T-helper 9 cell (primary cell): ENCODE data around the gene ERP29.
"Not testable (repeated sequence)": the region's sequence is repeated elsewhere in the genome, so short reads cannot be mapped to it uniquely, and the experiment has no call there.

Source experiments
- DNase-seq: peaks from one replicate; pipeline ENCODE4 v3.0.0-alpha.2; 2020
- total RNA-seq, 2 donors: gene quantifications; one replicate each; lab custom pipeline; 2026; lab: John Stamatoyannopoulos, UW

The ERP29 gene
- 130 to 242 reads per million in 2 donors for total RNA-seq

GRCh38 chr12:112012775-112013600, at the start of gene ERP29, which contains the start of gene TMEM116:
TSS of gene ERP29 (plus strand) at chr12:112013426. CDS start at chr12:112013466, 40 bp downstream.
TSS of gene TMEM116 (minus strand) at chr12:112013165. CDS start at chr12:112005270, 7,895 bp downstream.
- peak; percentile 100 for DNase-seq

- DNase-seq = no peak
Measured at GRCh38 chr12:111964935-111965334, 48.3 kb upstream of the ERP29 start.

- no peak for DNase-seq
Measured at GRCh38 chr12:111971800-111972199, 41.4 kb upstream of the ERP29 start.

- DNase-seq = no peak
Measured at GRCh38 chr12:111975161-111975931, 37.9 kb upstream of the ERP29 start.

- DNase-seq = no peak
Measured at GRCh38 chr12:111976291-111976690, 36.9 kb upstream of the ERP29 start.

DNA sequence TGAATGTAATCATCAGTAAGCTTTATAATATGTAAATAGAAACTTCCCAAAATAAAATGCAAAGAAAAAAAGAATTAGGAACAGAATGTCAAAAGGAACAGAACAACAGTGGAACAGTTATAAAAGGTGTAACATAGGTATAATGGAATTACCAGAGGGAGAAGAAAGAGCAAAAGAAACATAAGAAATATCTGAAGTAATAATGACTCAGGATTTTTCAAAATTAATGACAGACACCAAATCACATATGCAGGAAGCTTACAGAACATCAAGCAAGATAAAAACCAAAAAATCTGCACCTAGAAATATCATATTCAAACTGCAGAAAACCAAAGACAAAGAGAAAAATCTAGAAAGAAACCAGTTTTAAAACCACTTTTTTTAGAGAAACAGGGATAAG, 36.4 kb upstream of the ERP29 start:
- no peak for DNase-seq

DNA sequence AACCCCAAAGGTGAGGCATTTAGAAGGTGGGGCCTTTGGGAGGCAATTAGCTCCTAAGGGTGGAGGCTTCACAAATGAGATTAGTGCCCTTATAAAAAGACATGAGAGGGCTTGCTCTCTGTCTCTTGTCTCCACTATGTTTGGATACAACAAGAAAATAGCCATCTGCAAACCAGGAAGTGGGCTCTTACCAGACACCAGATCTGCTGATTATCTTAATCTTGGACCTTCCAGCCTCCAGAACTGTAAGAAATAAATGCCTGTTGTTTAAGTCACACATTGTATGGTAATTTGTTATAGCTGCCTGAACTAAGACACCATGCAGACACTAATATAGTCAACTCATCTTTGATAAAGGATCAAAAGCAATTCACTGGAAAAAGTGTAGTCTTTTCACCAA, 34.7 kb upstream of the ERP29 start:
- DNase-seq = no peak

DNA sequence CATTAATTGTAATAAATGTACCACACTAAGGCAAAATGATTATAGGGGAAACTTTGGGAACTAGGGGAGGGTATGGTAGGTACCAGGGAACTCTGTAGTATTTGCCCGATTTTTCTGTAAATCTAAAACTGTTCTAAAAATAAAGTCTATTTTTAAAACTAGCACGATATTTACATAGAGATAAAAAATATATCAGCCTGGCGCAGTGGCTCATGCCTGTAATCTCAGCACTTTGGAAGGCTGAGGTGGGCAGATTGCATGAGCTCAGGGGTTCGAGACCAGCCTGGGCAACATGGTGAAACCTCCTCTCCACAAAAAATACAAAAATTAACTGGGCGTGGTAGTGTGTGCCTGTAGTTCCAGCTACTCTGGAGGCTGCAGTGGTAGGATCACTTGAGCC, 32.6 kb upstream of the ERP29 start:
- DNase-seq = no peak

DNA sequence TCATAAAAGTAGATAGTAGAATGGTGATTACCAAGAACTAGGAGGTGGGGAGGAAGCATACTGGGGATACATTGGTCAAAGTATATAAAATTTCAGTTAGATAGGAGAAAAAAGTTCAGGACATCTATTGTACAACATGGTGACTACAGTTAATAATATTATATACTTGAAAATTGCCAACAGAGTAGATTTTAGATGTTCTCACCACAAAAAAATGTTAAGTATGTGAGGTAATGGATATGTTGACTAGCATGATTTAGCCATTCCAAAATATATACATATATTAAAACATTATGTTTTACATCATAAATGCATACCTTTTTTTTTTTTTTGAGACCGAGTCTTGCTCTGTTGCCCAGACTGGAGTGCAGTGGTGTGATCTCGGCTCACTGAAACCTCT, 31.2 kb upstream of the ERP29 start:
- no peak for DNase-seq

GRCh38 chr12:111984820-111985219, 28.4 kb upstream of the ERP29 start:
- DNase-seq = no peak

DNA sequence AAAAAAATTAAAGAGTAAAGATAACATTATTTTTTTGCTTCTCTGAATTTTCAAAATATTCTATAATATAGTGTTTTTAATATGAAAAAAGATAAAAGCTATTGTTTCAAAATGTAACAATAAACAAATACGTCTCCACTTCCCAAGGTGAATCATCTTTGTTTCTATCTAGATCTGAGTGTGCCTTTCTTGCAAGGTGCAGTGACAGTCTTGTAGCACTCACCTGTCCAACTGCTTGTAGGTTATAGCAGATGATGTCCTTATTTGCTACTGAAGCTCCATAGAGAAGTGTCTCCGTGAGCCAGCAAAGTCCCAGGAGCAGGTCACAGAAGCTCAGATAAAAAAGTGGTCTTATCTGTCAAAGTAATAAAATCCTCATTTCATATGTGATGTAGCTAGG, 21.7 kb upstream of the ERP29 start:
- DNase-seq = no peak

- no peak for DNase-seq
Measured at GRCh38 chr12:111991946-111992345, 21.3 kb upstream of the ERP29 start.

- no peak for DNase-seq
Measured at GRCh38 chr12:111992464-111992863, 20.8 kb upstream of the ERP29 start.

DNA sequence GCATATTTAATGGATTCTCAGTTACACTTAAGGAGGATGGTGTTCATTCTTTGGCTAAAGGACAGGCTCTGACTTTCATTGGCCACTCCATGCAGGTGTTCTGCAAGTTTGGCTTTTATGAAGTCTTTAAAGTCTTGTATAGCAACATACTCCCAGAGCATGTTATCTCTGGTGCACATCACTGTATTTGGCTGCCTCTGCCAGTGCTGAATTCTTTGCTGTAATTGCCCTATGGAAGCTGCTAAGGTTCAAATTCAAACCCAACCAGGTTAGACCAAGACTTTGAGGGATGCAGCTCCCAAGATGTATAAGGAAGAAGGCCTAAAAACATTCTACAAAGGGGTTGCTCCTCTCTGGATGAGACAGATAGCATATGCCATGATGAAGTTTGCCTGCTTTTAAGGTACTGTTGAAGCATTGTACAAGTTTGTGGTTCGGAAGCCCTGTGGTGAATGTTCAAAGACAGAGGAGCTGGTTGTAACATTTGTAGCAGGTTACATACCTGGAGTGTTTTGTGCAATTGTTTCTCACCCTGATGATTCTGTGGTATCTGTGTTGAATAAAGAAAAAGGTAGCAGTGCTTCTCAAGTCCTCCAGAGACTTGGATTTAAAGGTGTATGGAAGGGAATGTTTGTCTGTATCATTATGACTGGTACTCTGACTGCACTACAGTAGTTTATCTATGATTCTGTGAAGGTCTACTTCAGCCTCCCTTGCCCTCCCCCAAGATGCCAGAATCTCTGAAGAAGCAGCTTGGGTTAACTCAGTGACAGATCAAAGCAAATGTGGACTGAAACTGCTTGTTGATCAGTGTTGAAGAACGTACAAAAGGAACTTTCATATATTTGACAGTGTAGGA, 19.7 kb upstream of the ERP29 start:
- no peak for DNase-seq

DNA sequence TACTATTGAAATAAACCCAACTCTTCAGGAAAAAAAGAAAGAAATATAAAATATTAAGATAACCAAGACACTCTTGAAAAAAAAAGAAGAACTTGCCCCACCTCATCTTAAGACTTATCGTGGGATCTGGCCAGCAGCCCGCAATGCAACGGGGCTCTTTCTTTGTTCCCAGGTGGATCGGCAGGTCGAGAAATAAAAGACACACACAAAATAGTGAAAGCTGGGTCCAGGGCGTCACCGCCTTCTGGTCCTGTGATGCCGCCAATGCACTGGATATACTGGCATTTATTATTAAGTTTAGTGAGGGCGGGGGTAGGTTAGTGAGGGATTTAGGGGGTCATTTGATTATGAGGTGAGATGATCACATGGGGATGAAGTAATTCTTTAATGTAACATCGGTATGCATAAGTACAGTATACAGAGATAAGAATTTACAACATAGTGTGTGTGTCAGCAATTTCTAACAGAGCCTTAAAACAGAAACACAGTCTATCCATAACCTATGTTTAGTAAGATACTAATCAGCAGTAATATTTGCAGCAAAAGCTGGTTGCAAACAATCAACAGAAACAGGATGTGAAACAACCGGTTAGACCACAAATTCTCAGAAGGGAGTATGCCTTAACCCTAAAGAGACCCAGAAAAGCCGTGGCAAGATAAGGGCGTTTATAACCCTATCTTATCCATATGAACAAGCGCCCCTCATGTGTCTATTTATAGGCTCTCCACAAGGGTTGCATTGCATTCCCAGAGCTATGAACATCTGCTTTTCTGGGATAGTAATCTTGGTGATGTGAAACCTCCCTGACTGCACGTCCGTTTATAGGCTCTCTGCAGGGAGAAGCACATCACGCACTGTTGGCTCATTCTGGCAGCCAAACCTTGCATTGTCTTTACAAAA, 18.8 kb upstream of the ERP29 start:
- not testable (repeated sequence) for DNase-seq

DNA sequence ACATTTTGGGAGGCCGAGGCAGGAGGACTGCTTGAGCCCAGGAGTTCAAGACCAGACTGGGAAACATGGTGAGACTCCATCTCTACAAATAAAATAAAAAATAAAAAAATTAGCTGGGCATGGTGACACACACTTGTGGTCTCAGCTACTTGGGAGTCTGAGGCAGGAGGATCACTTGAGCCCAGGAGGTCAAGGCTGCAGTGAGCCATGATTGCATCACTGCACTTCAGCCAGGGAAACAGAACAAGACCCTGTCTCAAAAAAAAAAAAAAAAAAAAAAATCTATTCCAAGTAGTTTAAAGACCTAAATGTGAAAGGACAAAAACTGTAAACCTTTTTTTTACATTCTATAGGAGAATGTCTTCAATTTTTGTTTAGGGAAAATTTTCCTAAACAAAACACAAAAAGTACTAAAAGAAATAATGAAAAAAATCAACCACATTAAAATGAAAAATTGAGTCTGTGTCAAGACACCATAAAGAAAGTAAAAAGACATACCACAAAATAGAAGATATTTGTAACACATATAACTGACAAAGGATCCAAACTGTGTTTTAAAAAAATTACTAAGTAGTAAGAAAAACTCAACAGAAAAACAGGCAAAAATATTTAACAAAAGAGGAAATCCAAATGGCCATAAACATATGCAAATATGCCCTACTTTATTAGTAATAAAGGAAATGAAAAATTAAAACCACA, 17.3 kb upstream of the ERP29 start:
- DNase-seq = no peak

DNA sequence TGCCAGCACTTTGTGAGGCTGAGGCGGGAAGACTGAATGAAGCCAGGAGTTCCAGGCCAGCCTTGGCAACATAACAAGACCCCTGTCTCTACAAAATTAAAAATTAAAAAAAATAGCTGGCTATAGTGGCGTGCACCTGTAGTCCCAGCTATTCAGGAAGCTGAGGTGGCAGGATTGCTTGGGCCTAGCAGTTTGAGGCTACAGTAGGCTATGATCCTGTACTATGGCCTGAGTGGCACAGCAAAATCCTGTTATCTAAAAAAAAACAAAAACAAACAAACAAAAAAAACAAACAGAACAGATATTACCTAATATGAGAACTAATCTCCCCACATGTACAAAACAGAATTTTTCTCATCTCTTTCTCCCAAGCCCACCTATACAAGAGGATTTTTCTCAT, 15.9 kb upstream of the ERP29 start:
- no peak for DNase-seq

DNA sequence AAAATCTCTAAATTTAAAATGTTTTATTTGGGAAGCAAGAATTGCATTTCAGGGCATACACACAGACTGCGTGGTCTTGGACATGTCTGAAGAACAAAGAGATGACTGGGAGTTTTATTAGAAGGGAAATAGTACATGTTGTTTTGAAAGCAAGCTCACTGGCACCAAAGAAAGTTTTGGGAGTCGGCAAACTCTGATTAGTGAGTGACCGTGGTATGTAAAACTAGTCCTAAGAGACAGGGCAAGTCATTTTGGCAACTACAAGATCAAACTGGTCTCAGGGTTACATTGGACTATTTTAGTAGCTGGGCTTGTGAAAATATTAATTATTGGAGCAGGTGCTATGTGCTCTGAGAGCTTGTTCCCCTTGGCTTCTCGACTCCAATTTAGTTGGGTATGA, 15.2 kb upstream of the ERP29 start:
- no peak for DNase-seq

GRCh38 chr12:111999129-111999528, 14.1 kb upstream of the ERP29 start:
- not testable (repeated sequence) for DNase-seq

DNA sequence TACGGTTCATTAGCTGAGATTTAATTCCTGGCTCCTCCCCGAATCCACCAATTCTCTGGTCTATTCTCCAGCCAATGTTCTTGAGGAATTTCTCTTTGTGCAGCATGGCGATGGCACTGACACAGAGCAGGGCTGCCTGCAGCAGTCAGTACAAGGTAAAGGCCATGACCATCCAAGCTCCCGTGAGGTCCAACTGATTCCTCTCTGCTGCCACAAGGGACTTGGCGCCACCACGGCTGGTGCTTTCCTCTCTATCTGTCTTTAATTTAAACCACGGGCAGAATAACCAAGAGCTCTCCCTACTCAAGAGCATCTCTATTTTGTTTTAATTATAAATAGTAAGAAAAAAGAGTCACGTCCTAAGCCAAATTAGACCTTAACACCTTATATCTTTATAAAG, 12.4 kb upstream of the ERP29 start:
- no peak for DNase-seq

GRCh38 chr12:112001576-112001975, 11.7 kb upstream of the ERP29 start:
- DNase-seq = no peak
